Epithelial cell of esophagus (primary cell): ENCODE results near the gene TBX10.

Source experiments
- DNase-seq: peaks from one replicate; pipeline ENCODE4 v3.0.0; 2010; ENCODE audit warnings: low read depth
- H3K4me3 ChIP-seq: 2 replicates; pipeline ENCODE4 v1.5.1; 2011; ENCODE audit warnings: mild to moderate bottlenecking, low read length, control low read depth
- CTCF ChIP-seq: IDR thresholded peaks from 2 replicates; pipeline ENCODE4 v1.5.1; 2011; ENCODE audit warnings: low read depth, mild to moderate bottlenecking, low read length, control low read depth, inconsistent platforms; ENCODE audit not compliant: insufficient read depth; ENCODE audit errors: missing control alignments

The TBX10 gene

GRCh38 chr11:67666676-67667489 is 27.3 kb upstream of the TBX10 start:
- H3K4me3 ChIP-seq: no peak overlapping the region
- no peak for DNase-seq
- TF ChIP-seq CTCF: no peak

- DNase-seq: no peak
- no peak for TF ChIP-seq CTCF
- no peak overlapping the region for H3K4me3 ChIP-seq
Measured at GRCh38 chr11:67666303-67666645, 26.7 kb upstream of the TBX10 start.

GRCh38 chr11:67665541-67666302 is 26.2 kb upstream of the TBX10 start:
- peak; percentile 14 for DNase-seq
- TF ChIP-seq CTCF: peak; percentile 31
- H3K4me3 ChIP-seq: no peak overlapping the region

- TF ChIP-seq CTCF: no peak
- DNase-seq: no peak
- H3K4me3 ChIP-seq: no peak overlapping the region
Measured at GRCh38 chr11:67664696-67665540, 25.4 kb upstream of the TBX10 start.

GRCh38 chr11:67664213-67664585 is 24.6 kb upstream of the TBX10 start:
- DNase-seq: no peak
- no peak overlapping the region for H3K4me3 ChIP-seq
- no peak for TF ChIP-seq CTCF

- TF ChIP-seq CTCF: no peak
- DNase-seq: no peak
Measured at GRCh38 chr11:67663532-67664212, 24.1 kb upstream of the TBX10 start.

More at GRCh38 chr11:67663532-67664212, 24.1 kb upstream of the TBX10 start:
- no peak overlapping the region for H3K4me3 ChIP-seq
